OCI-LY1 (cell line): ENCODE results near the gene COLGALT1.

Experiments
- CTCF ChIP-seq: fragments of 200-600 bp; sonication (generic), shearing (Covaris generic); IDR thresholded peaks from 2 replicates; pipeline ENCODE4 v1.5.1; 2017; ENCODE audit warnings: mild to moderate bottlenecking, antibody characterized with exemption, low read length, moderate library complexity, mixed read lengths
- EZH2 ChIP-seq: fragments of 200-600 bp; sonication (generic), shearing (Covaris generic); IDR thresholded peaks from 2 replicates; pipeline ENCODE4 v1.8.0; 2017; ENCODE audit warnings: borderline replicate concordance, mixed run types, mild to moderate bottlenecking, antibody characterized with exemption, low read length, moderate library complexity, mixed read lengths

GRCh38 chr19:17626456-17627015, 71.1 kb downstream of the COLGALT1 start:
- TF ChIP-seq CTCF: no peak
- TF ChIP-seq EZH2: no peak
